HG02678 (cell line): Measurements from ENCODE around the gene CDC25A.
A peak's percentile ranks its signal among the peaks of the same experiment; 100 is the strongest.

ENCODE experiments used
- ATAC-seq: cut with Tn5 transposase; IDR thresholded peaks from one replicate; pipeline ENCODE4 v1.9.1; 2021; ENCODE audit warnings: mild to moderate bottlenecking, moderate library complexity; ENCODE audit not compliant: unreplicated experiment

Gene CDC25A

GRCh38 chr3:48112108-48112791 is 76.0 kb downstream of the CDC25A start:
- peak; percentile 98 for ATAC-seq

- no peak for ATAC-seq
Observed at GRCh38 chr3:48110463-48110862, 77.8 kb downstream of the CDC25A start.

- no peak for ATAC-seq
Observed at GRCh38 chr3:48107227-48107626, 81.0 kb downstream of the CDC25A start.
